Stimulated activated memory B cell treated with anti-CD40 and anti-IgM and Interleukin-4, amounts not matched to agents 10 μg/mL and 1 μg/mL and 100 μg/mL, for 72 hours (primary cell): ENCODE results near the gene ASIC3.
"Not testable (repeated sequence)": the region's sequence is repeated elsewhere in the genome, so short reads cannot be mapped to it uniquely, and the experiment has no call there.

ENCODE experiments used
- ATAC-seq: fragments of 150-1000 bp; cut with Tn5 transposase; 2 replicates; pipeline ENCODE4 v1.10.0; 2021
- H3K27ac Mint-ChIP-seq: one replicate; pipeline ENCODE4 v1.8.0; 2022; ENCODE audit warnings: mild to moderate bottlenecking, mixed read lengths
- H3K27me3 Mint-ChIP-seq: one replicate; pipeline ENCODE4 v1.8.0; 2022; ENCODE audit warnings: mixed read lengths
- H3K36me3 Mint-ChIP-seq: one replicate; pipeline ENCODE4 v1.8.0; 2022; ENCODE audit warnings: mixed read lengths
- H3K4me1 Mint-ChIP-seq: one replicate; pipeline ENCODE4 v1.8.0; 2022; ENCODE audit warnings: mixed read lengths
- H3K4me3 Mint-ChIP-seq: one replicate; pipeline ENCODE4 v1.8.0; 2022; ENCODE audit warnings: mild to moderate bottlenecking, moderate library complexity, mixed read lengths
- H3K9me3 Mint-ChIP-seq: one replicate; pipeline ENCODE4 v1.8.0; 2022; ENCODE audit warnings: mixed read lengths

ASIC3 gene

DNA sequence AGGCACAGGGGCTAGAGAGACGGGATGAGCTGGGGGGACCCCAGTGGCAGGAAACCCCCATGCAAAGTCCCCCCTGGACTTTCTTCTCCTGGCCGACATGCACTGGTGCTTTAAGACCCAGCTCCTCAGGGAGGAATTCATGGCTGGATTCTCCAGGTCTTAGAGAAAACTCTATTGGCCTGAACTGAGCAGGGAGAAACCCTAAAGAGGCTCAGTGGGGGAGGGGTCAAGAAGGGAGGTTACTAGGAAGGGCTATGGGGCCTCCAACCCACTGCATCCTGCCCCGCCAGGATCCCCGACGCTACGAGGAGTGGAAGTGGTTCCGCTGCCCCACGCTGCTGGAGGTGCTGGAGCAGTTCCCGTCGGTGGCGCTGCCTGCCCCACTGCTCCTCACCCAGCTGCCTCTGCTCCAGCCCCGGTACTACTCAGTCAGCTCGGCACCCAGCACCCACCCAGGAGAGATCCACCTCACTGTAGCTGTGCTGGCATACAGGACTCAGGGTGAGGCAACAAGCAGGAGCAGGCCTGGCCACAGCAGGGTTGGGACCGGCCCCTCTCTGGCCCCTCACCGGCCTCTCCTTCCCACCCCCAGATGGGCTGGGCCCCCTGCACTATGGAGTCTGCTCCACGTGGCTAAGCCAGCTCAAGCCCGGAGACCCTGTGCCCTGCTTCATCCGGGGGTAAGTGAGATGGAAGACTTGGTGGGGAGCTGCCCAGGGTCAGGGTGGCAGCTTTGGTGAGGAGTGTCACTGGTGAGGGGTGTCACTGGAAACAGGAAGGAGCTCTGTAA lies 37.8 kb upstream of the ASIC3 start:
- Mint-ChIP-seq H3K4me3 (no peak overlapping the region), H3K27me3 (no peaks in the 10 kb centered on the region), H3K36me3 (no peaks in the 10 kb centered on the region), H3K4me1 (peaks cover 49% of the 10 kb centered on the region), H3K9me3 (no peaks in the 10 kb centered on the region), H3K27ac (no peak overlapping the region)
- no peak for ATAC-seq

DNA sequence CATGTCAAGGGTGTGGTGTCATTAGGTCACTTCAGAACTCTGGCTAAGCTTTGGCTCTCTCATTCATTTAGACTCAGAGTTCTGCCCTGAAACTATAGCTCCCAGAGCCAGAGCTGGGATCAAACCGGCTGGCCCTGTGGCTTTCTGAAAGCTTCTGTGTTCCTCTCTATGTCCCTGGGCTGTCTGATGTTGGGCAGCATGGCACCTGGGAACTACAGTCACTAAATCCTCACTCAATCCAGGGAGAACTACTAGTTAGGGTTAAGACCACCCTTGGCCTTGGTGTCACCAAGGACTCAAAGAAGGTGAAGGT lies 37.3 kb upstream of the ASIC3 start:
- ATAC-seq, result no peak
- no peak overlapping the region for H3K27ac Mint-ChIP-seq
- no peaks in the 10 kb centered on the region for H3K36me3 Mint-ChIP-seq
- peaks cover 52% of the 10 kb centered on the region for H3K4me1 Mint-ChIP-seq
- H3K9me3 Mint-ChIP-seq, result no peaks in the 10 kb centered on the region
- no peaks in the 10 kb centered on the region for H3K27me3 Mint-ChIP-seq
- H3K4me3 Mint-ChIP-seq, result no peak overlapping the region

DNA sequence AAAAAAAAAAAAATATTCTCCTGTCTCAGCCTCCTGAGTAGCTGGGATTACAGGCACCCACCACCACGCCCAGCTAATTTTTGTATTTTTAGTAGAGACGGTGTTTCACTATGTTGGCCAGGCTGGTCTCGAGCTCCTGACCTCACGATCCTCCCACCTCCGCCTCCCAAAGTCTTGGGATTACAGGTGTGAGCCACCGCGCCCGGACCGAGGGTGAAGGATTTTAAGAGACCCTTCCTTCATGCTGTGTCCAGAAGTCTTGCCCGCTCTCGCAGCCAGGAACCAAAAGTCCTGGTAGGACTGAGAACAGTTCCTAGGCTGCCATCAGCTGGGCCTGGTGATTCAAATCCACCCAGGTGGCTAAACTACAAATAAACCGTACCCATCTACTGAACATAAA lies 36.7 kb upstream of the ASIC3 start:
- not testable (repeated sequence) for H3K4me3 Mint-ChIP-seq, H3K27me3 Mint-ChIP-seq, H3K36me3 Mint-ChIP-seq, ATAC-seq, H3K9me3 Mint-ChIP-seq, H3K27ac Mint-ChIP-seq
- H3K4me1 Mint-ChIP-seq, result peaks cover 52% of the 10 kb centered on the region

DNA sequence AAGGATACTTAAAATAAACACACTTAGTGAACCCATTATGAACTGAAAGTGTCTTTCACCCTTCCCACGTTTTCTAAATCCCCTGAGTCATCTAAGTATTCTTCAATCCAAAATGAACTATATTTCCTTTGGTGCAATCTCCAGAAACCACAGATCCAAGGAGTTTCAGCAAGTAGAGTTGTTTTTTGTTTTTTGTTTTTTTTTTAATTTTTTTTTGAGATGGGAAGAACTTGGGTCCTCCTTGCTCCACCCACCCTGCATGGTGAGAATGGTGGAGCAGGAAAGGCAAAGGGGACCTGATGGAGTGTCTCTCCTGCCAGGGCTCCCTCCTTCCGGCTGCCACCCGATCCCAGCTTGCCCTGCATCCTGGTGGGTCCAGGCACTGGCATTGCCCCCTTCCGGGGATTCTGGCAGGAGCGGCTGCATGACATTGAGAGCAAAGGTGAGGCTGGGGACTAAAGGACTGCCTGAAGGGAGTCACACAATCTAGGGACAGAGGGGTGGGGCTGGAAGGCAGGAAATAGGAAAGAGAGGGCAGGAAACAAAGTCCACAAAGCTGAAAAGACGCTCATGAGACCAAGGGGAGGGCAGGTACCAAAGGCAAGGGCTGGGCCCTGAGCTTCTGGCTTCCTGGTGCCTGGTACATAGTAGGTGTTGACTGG lies 36.2 kb upstream of the ASIC3 start:
- Mint-ChIP-seq H3K27me3 (no peaks in the 10 kb centered on the region), H3K9me3 (no peaks in the 10 kb centered on the region), H3K4me3 (no peak overlapping the region), H3K4me1 (peaks cover 52% of the 10 kb centered on the region), H3K27ac (no peak overlapping the region), H3K36me3 (no peaks in the 10 kb centered on the region)
- no peak for ATAC-seq

- no peak for ATAC-seq
- no peaks in the 10 kb centered on the region for H3K27me3 Mint-ChIP-seq
- H3K4me3 Mint-ChIP-seq, result peak overlapping the region; percentile 25
- H3K9me3 Mint-ChIP-seq, result no peaks in the 10 kb centered on the region
- no peak overlapping the region for H3K27ac Mint-ChIP-seq
- peaks cover 53% of the 10 kb centered on the region for H3K4me1 Mint-ChIP-seq
- H3K36me3 Mint-ChIP-seq, result no peaks in the 10 kb centered on the region
Measured at GRCh38 chr7:151012911-151013347, 35.4 kb upstream of the ASIC3 start.

- ATAC-seq, result no peak
- peaks cover 2% of the 10 kb centered on the region for H3K27me3 Mint-ChIP-seq
Measured at GRCh38 chr7:151013356-151013732, 35.0 kb upstream of the ASIC3 start.

DNA sequence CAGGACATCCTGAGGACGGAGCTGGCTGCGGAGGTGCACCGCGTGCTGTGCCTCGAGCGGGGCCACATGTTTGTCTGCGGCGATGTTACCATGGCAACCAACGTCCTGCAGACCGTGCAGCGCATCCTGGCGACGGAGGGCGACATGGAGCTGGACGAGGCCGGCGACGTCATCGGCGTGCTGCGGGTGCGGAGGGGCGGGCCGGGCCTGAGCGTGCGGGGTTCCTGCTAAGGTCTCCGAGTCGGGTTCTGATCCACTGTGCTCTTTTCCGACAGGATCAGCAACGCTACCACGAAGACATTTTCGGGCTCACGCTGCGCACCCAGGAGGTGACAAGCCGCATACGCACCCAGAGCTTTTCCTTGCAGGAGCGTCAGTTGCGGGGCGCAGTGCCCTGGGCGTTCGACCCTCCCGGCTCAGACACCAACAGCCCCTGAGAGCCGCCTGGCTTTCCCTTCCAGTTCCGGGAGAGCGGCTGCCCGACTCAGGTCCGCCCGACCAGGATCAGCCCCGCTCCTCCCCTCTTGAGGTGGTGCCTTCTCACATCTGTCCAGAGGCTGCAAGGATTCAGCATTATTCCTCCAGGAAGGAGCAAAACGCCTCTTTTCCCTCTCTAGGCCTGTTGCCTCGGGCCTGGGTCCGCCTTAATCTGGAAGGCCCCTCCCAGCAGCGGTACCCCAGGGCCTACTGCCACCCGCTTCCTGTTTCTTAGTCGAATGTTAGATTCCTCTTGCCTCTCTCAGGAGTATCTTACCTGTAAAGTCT lies 34.4 kb upstream of the ASIC3 start:
- Mint-ChIP-seq H3K27ac (peak overlapping the region; percentile 88), H3K27me3 (peaks cover 7% of the 10 kb centered on the region), H3K9me3 (no peaks in the 10 kb centered on the region), H3K4me3 (peak overlapping the region; percentile 87), H3K4me1 (peaks cover 53% of the 10 kb centered on the region), H3K36me3 (no peaks in the 10 kb centered on the region)
- ATAC-seq, result peak; percentile 72

More at GRCh38 chr7:151013356-151013732, 35.0 kb upstream of the ASIC3 start:
- Mint-ChIP-seq H3K36me3 (no peaks in the 10 kb centered on the region), H3K27ac (peak overlapping the region; percentile 88), H3K4me3 (peak overlapping the region; percentile 87), H3K4me1 (peaks cover 53% of the 10 kb centered on the region), H3K9me3 (no peaks in the 10 kb centered on the region)

DNA sequence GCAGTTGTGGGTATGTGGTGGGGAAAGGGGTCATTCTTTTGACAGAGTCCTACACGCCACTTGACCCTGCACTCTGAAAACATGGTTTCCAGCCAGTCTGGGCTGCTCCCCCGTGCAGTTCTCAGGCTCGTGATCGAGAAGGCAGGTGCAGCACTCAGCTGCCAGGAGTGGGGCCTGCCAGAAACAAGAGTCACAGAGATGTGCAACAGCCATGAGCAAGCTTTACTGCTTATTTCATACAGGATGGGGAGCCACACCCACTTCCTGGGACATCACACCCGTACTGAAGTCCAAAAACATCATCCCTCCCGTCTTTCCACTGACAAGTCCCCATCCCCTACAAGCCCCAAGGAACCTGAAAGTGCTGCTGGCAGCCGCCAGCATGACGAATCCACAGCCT lies 33.4 kb upstream of the ASIC3 start:
- H3K4me1 Mint-ChIP-seq, result peaks cover 58% of the 10 kb centered on the region
- no peaks in the 10 kb centered on the region for H3K36me3 Mint-ChIP-seq
- H3K27ac Mint-ChIP-seq, result peak overlapping the region; percentile 9
- no peak for ATAC-seq
- peak overlapping the region; percentile 8 for H3K4me3 Mint-ChIP-seq
- no peaks in the 10 kb centered on the region for H3K9me3 Mint-ChIP-seq
- H3K27me3 Mint-ChIP-seq, result peaks cover 18% of the 10 kb centered on the region

- H3K4me3 Mint-ChIP-seq, result no peak overlapping the region
- H3K9me3 Mint-ChIP-seq, result no peaks in the 10 kb centered on the region
- no peak for ATAC-seq
- peaks cover 28% of the 10 kb centered on the region for H3K27me3 Mint-ChIP-seq
- H3K4me1 Mint-ChIP-seq, result peaks cover 53% of the 10 kb centered on the region
- no peaks in the 10 kb centered on the region for H3K36me3 Mint-ChIP-seq
- peak overlapping the region; percentile 9 for H3K27ac Mint-ChIP-seq
Measured at GRCh38 chr7:151015967-151016366, 32.4 kb upstream of the ASIC3 start.

- H3K9me3 Mint-ChIP-seq, result no peaks in the 10 kb centered on the region
- H3K36me3 Mint-ChIP-seq, result no peaks in the 10 kb centered on the region
- H3K4me3 Mint-ChIP-seq, result peak overlapping the region; percentile 24
- peak overlapping the region; percentile 9 for H3K27ac Mint-ChIP-seq
- H3K27me3 Mint-ChIP-seq, result peaks cover 33% of the 10 kb centered on the region
- ATAC-seq, result no peak
- H3K4me1 Mint-ChIP-seq, result peaks cover 50% of the 10 kb centered on the region
Measured at GRCh38 chr7:151016505-151016904, 31.8 kb upstream of the ASIC3 start.

- peak overlapping the region; percentile 9 for H3K27ac Mint-ChIP-seq
- H3K27me3 Mint-ChIP-seq, result peaks cover 37% of the 10 kb centered on the region
- no peak for ATAC-seq
- no peaks in the 10 kb centered on the region for H3K36me3 Mint-ChIP-seq
- H3K9me3 Mint-ChIP-seq, result no peaks in the 10 kb centered on the region
- H3K4me1 Mint-ChIP-seq, result peaks cover 50% of the 10 kb centered on the region
- H3K4me3 Mint-ChIP-seq, result no peak overlapping the region
Measured at GRCh38 chr7:151016942-151017341, 31.4 kb upstream of the ASIC3 start.

DNA sequence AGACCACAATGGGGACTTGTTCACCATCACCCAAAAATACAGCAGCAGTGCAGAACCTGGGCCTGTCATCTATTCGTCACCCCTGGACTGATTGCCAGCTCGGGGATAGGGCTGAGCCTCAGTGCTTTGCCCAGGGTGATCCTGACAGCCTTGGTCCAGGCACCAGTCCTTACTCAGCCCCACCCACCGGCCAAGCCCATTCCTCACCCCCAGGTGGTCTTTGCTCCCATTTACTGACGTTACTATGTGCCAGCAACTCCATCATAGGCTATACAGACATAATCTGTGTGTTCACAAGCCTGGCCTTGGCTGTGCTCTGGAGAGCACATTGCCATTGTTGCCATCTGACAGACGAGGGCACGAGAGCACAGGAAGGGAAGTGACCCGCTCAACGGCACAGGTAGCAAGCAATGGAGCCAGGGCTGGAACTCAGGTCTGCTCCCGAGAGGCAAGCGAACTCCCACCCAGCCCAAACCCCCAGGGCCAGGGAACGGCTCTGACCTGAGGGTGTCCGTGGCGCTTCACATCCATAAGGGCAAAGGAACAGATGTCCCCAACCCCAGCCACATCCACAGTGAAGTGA lies 30.9 kb upstream of the ASIC3 start:
- Mint-ChIP-seq H3K27me3 (peaks cover 37% of the 10 kb centered on the region), H3K9me3 (no peaks in the 10 kb centered on the region), H3K4me3 (peak overlapping the region; percentile 75), H3K4me1 (peaks cover 45% of the 10 kb centered on the region), H3K27ac (peak overlapping the region; percentile 36), H3K36me3 (no peaks in the 10 kb centered on the region)
- ATAC-seq, result no peak

- H3K27ac Mint-ChIP-seq, result peak overlapping the region; percentile 36
- ATAC-seq, result peak; percentile 74
- H3K4me3 Mint-ChIP-seq, result peak overlapping the region; percentile 75
- no peaks in the 10 kb centered on the region for H3K9me3 Mint-ChIP-seq
- H3K4me1 Mint-ChIP-seq, result peaks cover 42% of the 10 kb centered on the region
- peaks cover 42% of the 10 kb centered on the region for H3K27me3 Mint-ChIP-seq
- H3K36me3 Mint-ChIP-seq, result no peaks in the 10 kb centered on the region
Measured at GRCh38 chr7:151017953-151018420, 30.3 kb upstream of the ASIC3 start.

GRCh38 chr7:151018421-151019129 lies 29.8 kb upstream of the ASIC3 start:
- H3K36me3 Mint-ChIP-seq, result no peaks in the 10 kb centered on the region
- H3K4me3 Mint-ChIP-seq, result peak overlapping the region; percentile 75
- no peaks in the 10 kb centered on the region for H3K9me3 Mint-ChIP-seq
- H3K27me3 Mint-ChIP-seq, result peaks cover 47% of the 10 kb centered on the region
- H3K27ac Mint-ChIP-seq, result peak overlapping the region; percentile 36
- peak; percentile 10 for ATAC-seq
- peaks cover 42% of the 10 kb centered on the region for H3K4me1 Mint-ChIP-seq

GRCh38 chr7:151019130-151019447 lies 29.2 kb upstream of the ASIC3 start:
- H3K27me3 Mint-ChIP-seq, result peaks cover 47% of the 10 kb centered on the region
- peaks cover 39% of the 10 kb centered on the region for H3K4me1 Mint-ChIP-seq
- no peaks in the 10 kb centered on the region for H3K9me3 Mint-ChIP-seq
- peak overlapping the region; percentile 36 for H3K27ac Mint-ChIP-seq
- peak overlapping the region; percentile 24 for H3K4me3 Mint-ChIP-seq
- H3K36me3 Mint-ChIP-seq, result no peaks in the 10 kb centered on the region
- ATAC-seq, result no peak
